B cell (primary cell): ENCODE results near the gene CD207. TPM values are rescaled to one million over a fixed set of nuclear protein-coding genes. Genes with fewer than 3 reads are reported as not detected.

Experiments
- polyA plus RNA-seq: library from polyadenylated mRNA; depleted of rRNA; stranded (reverse); fragments of >200 nt; gene quantifications from 2 replicates; pipeline ENCODE4 v1.2.3, GENCODE V29; 2012
- small RNA-seq: library from RNA; depleted of rRNA; stranded (forward); fragments of <200 nt; gene quantifications from one replicate; pipeline ENCODE3, GENCODE V24; 2012; ENCODE audit warnings: low replicate concordance, low read depth; ENCODE audit not compliant: insufficient read length
- total RNA-seq, 2 donors: library from RNA; stranded (reverse); fragments of 120-200 nt in 1 of 2; gene quantifications; 1 replicate in 1 of 2; 2 replicates in 1 of 2; pipeline versions ENCODE4 v1.2.3 to v1.2.4, GENCODE V29; 2013 to 2022

Gene CD207
- total and polyA plus RNA-seq, 2 donors (not counting 1 experiment from before 2014, with no cell fraction given), result not detected

Small RNAs within 50 kb of the gene (small RNA-seq; reads per million reads assigned to genes)
- not detected for gene HMGN2P21

Other genes starting within 250 kb of the CD207 start
- gene ADD2, start 67.6 kb downstream of the CD207 start, total RNA-seq, result 21.7 and 22.3 TPM in 2 replicates
- gene ADD2, start 67.6 kb downstream of the CD207 start, polyA plus RNA-seq, result 12.9 and 15.9 TPM in 2 replicates
- gene FIGLA, start 45.2 kb downstream of the CD207 start, total RNA-seq, result not detected in 2 replicates
- not detected in 2 replicates for gene FIGLA, start 45.2 kb downstream of the CD207 start, polyA plus RNA-seq
- gene CLEC4F, start 15.2 kb downstream of the CD207 start, total RNA-seq, result not detected in 2 replicates
- gene CLEC4F, start 15.2 kb downstream of the CD207 start, polyA plus RNA-seq, result 0.20 TPM in 1 of 2 replicates, not detected in the other
- gene VAX2, start 64.8 kb upstream of the CD207 start, total RNA-seq, result not detected in 2 replicates
- gene VAX2, start 64.8 kb upstream of the CD207 start, polyA plus RNA-seq, result not detected in 2 replicates
- not detected in 2 replicates for gene ATP6V1B1, start 100.1 kb upstream of the CD207 start, total RNA-seq
- not detected in 2 replicates for gene ATP6V1B1, start 100.1 kb upstream of the CD207 start, polyA plus RNA-seq
- 0.84 and 1.4 TPM in 2 replicates for gene ANKRD53, start 142.8 kb upstream of the CD207 start, total RNA-seq
- gene ANKRD53, start 142.8 kb upstream of the CD207 start, polyA plus RNA-seq, result 0.46 and 0.84 TPM in 2 replicates
- 54.0 and 56.4 TPM in 2 replicates for gene TEX261, start 159.1 kb upstream of the CD207 start, total RNA-seq
- 21.9 and 29.0 TPM in 2 replicates for gene TEX261, start 159.1 kb upstream of the CD207 start, polyA plus RNA-seq
- 210 and 221 TPM in 2 replicates for gene NAGK, start 232.8 kb upstream of the CD207 start, total RNA-seq
- 230 and 270 TPM in 2 replicates for gene NAGK, start 232.8 kb upstream of the CD207 start, polyA plus RNA-seq